ENCODE measurements around the gene LANCL2.
"Not testable (repeated sequence)": the region's sequence is repeated elsewhere in the genome, so short reads cannot be mapped to it uniquely, and the experiment has no call there.

Gene LANCL2

GRCh38 chr7:55402506-55402905, 37.4 kb downstream of the LANCL2 start:
- H3K4me3 Mint-ChIP-seq; H3K9me3 Mint-ChIP-seq; H3K27me3 Mint-ChIP-seq; intact Hi-C loops (cut with micrococcal nuclease); H3K27ac Mint-ChIP-seq; H3K4me1 Mint-ChIP-seq (ENCODE audit: low read depth): not testable (repeated sequence)
- peaks cover 51% of the 10 kb centered on the region for H3K36me3 Mint-ChIP-seq (ENCODE audit: low read depth)

DNA sequence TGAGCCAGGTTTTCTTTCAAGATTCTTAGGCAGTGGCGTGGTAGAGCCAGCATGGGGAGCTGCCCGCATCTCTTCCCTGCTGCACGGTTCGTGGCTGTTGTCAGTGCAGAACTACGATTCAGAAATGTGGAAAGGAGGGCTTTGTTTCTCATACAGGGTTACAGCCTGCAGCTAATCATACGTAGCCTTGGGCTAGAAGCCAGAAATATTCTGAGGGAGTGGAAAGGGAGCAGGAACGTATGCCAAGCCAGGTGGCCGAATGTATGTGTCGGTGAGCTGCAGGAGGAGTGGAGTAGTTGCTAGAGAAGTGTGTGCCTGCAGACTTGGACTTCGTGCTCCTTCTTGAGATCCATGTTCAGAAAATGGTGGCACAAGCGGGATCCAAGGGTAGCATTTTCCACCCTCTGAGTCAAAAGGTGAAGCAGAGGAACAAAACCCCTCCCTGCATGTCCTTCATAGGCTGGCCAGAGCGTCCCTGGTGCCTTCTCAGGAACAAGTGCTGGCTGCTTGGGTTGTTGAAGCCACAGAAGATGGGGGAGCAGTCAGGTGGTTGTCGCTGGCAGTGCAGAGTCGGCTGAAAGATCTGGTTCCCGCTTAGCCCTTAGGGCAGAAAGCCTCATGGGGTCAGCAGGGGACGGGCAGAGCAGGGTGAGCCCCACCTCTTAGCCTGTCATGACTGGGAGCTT, 40.9 kb downstream of the LANCL2 start:
- no peaks in the 10 kb centered on the region for H3K27me3 Mint-ChIP-seq
- H3K36me3 Mint-ChIP-seq (ENCODE audit: low read depth) = peaks cover 69% of the 10 kb centered on the region
- no peaks in the 10 kb centered on the region for H3K4me1 Mint-ChIP-seq (ENCODE audit: low read depth)
- H3K9me3 Mint-ChIP-seq = no peaks in the 10 kb centered on the region
- H3K4me3 Mint-ChIP-seq = no peak overlapping the region
- intact Hi-C loops (cut with micrococcal nuclease) = no loop called here
- H3K27ac Mint-ChIP-seq = no peak overlapping the region

DNA sequence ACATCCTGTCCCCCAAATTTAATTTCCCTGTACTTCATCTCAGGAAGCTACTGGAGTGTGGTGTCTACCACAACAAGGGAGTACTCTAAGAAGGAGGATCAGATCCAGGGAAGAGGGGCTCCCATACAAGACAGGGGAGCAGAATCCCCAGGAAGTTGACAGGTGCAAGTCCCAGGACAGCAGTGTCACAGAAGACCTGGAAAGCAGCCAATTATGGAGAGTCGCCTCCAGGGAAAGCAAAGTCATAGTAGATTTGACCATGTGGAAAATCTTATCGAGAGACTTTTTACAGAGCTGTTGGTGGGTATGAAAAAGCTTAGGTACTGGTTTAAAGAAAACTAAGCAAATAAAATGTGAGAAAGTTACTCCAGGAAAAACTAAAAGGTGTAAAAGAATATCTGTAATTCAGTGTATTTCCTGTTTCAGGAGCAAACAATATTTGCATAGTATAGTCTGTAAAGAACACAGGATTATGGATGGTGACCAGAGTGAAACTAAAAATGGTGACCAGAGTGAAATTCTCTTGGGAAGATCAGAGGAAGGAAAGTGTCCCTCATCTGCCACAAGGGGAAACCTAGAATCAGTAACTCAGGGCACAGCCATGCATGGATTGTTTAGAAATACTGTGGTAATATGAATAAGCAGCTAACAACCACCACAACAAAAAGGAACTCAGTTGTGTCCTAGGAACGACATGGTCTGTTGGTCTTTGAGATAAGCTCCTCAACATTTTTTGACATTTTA, 44.5 kb downstream of the LANCL2 start:
- intact Hi-C loops (cut with micrococcal nuclease) = no loop called here
- Mint-ChIP-seq H3K9me3 (no peaks in the 10 kb centered on the region), H3K4me1 (ENCODE audit: low read depth) (no peaks in the 10 kb centered on the region), H3K36me3 (ENCODE audit: low read depth) (peaks cover 59% of the 10 kb centered on the region), H3K27me3 (no peaks in the 10 kb centered on the region), H3K4me3 (no peak overlapping the region), H3K27ac (no peak overlapping the region)

GRCh38 chr7:55410667-55411239, 45.6 kb downstream of the LANCL2 start:
- no peaks in the 10 kb centered on the region for H3K27me3 Mint-ChIP-seq
- H3K4me3 Mint-ChIP-seq = no peak overlapping the region
- peaks cover 48% of the 10 kb centered on the region for H3K36me3 Mint-ChIP-seq (ENCODE audit: low read depth)
- no peaks in the 10 kb centered on the region for H3K9me3 Mint-ChIP-seq
- H3K27ac Mint-ChIP-seq = no peak overlapping the region
- intact Hi-C loops (cut with micrococcal nuclease) = no loop called here
- no peaks in the 10 kb centered on the region for H3K4me1 Mint-ChIP-seq (ENCODE audit: low read depth)

DNA sequence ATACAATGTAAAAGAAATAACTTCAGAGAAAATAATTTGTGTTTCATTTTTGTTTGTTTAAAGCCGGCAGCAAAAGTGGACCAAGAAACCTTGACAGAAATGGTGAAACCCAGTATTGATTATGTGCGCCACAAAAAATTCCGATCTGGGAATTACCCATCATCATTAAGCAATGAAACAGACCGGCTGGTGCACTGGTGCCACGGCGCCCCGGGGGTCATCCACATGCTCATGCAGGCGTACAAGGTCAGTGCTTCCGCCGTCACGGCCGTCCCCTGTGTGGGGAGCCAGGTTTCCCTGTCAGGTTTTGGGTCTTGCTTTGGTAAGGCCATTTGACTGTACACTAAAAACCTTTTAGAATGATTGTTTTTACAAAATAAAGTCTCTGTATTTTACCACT, 46.7 kb downstream of the LANCL2 start:
- Mint-ChIP-seq H3K4me1 (ENCODE audit: low read depth) (no peaks in the 10 kb centered on the region), H3K36me3 (ENCODE audit: low read depth) (peaks cover 37% of the 10 kb centered on the region), H3K27ac (no peak overlapping the region), H3K4me3 (no peak overlapping the region), H3K27me3 (no peaks in the 10 kb centered on the region), H3K9me3 (no peaks in the 10 kb centered on the region)
- intact Hi-C loops (cut with micrococcal nuclease) = no loop called here

- Mint-ChIP-seq H3K36me3 (ENCODE audit: low read depth) (peaks cover 23% of the 10 kb centered on the region), H3K4me3 (no peak overlapping the region), H3K27me3 (no peaks in the 10 kb centered on the region), H3K4me1 (ENCODE audit: low read depth) (no peaks in the 10 kb centered on the region), H3K27ac (no peak overlapping the region), H3K9me3 (no peaks in the 10 kb centered on the region)
- intact Hi-C loops (cut with micrococcal nuclease) = no loop called here
Measured at GRCh38 chr7:55413442-55413841, 48.3 kb downstream of the LANCL2 start.

GRCh38 chr7:55415173-55415778, 50.1 kb downstream of the LANCL2 start:
- Mint-ChIP-seq H3K36me3 (ENCODE audit: low read depth) (peaks cover 15% of the 10 kb centered on the region), H3K4me1 (ENCODE audit: low read depth) (no peaks in the 10 kb centered on the region), H3K27ac (no peak overlapping the region), H3K4me3 (no peak overlapping the region), H3K9me3 (no peaks in the 10 kb centered on the region), H3K27me3 (no peaks in the 10 kb centered on the region)
- intact Hi-C loops (cut with micrococcal nuclease) = no loop called here

- H3K27ac Mint-ChIP-seq; H3K27me3 Mint-ChIP-seq; H3K9me3 Mint-ChIP-seq; H3K4me3 Mint-ChIP-seq; H3K36me3 Mint-ChIP-seq (ENCODE audit: low read depth); H3K4me1 Mint-ChIP-seq (ENCODE audit: low read depth); intact Hi-C loops (cut with micrococcal nuclease): not testable (repeated sequence)
Measured at GRCh38 chr7:55417456-55417855, 52.3 kb downstream of the LANCL2 start.

GRCh38 chr7:55420530-55420929, 55.4 kb downstream of the LANCL2 start:
- no peaks in the 10 kb centered on the region for H3K9me3 Mint-ChIP-seq
- peaks cover 8% of the 10 kb centered on the region for H3K4me1 Mint-ChIP-seq (ENCODE audit: low read depth)
- no peaks in the 10 kb centered on the region for H3K27me3 Mint-ChIP-seq
- no peak overlapping the region for H3K4me3 Mint-ChIP-seq
- no peak overlapping the region for H3K27ac Mint-ChIP-seq
- peaks cover 2% of the 10 kb centered on the region for H3K36me3 Mint-ChIP-seq (ENCODE audit: low read depth)
- intact Hi-C loops (cut with micrococcal nuclease) = no loop called here

DNA sequence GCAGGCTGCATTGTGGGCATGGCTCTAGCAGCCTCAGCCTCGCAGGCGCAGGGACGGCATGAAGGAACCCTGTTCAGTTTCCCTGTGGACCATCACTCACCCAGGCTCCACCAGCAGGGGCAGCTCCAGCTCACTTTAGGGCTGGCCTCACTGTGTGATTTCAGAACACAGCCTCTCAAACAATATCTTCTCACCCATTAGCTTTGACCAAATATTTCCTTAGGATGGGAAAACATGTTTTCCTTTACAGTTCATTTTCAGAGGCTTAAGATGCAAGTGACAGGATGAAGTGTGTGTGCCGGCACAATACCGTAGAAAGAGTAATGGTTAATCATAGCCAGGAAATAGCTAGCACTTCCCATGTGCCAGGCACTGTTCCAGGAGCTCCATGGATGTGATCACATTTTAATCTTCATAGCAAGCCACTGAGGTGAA, 58.2 kb downstream of the LANCL2 start:
- H3K9me3 Mint-ChIP-seq = no peaks in the 10 kb centered on the region
- intact Hi-C loops (cut with micrococcal nuclease) = no loop called here
- no peak overlapping the region for H3K4me3 Mint-ChIP-seq

GRCh38 chr7:55423891-55424290, 58.8 kb downstream of the LANCL2 start:
- H3K9me3 Mint-ChIP-seq = no peaks in the 10 kb centered on the region
- H3K4me3 Mint-ChIP-seq = no peak overlapping the region
- intact Hi-C loops (cut with micrococcal nuclease) = no loop called here
- no peaks in the 10 kb centered on the region for H3K27me3 Mint-ChIP-seq
- H3K4me1 Mint-ChIP-seq (ENCODE audit: low read depth) = peaks cover 13% of the 10 kb centered on the region
- peaks cover 24% of the 10 kb centered on the region for H3K36me3 Mint-ChIP-seq (ENCODE audit: low read depth)
- no peak overlapping the region for H3K27ac Mint-ChIP-seq

More for the DNA sequence above, 58.2 kb downstream of the LANCL2 start:
- Mint-ChIP-seq H3K27me3 (no peaks in the 10 kb centered on the region), H3K27ac (no peak overlapping the region), H3K36me3 (ENCODE audit: low read depth) (peaks cover 24% of the 10 kb centered on the region), H3K4me1 (ENCODE audit: low read depth) (peaks cover 13% of the 10 kb centered on the region)

- no peak overlapping the region for H3K4me3 Mint-ChIP-seq
- no peaks in the 10 kb centered on the region for H3K9me3 Mint-ChIP-seq
- H3K27me3 Mint-ChIP-seq = no peaks in the 10 kb centered on the region
- intact Hi-C loops (cut with micrococcal nuclease) = no loop called here
- H3K4me1 Mint-ChIP-seq (ENCODE audit: low read depth) = peaks cover 13% of the 10 kb centered on the region
- H3K36me3 Mint-ChIP-seq (ENCODE audit: low read depth) = peaks cover 24% of the 10 kb centered on the region
- no peak overlapping the region for H3K27ac Mint-ChIP-seq
Measured at GRCh38 chr7:55425141-55425752, 60.1 kb downstream of the LANCL2 start.

GRCh38 chr7:55426676-55427075, 61.5 kb downstream of the LANCL2 start:
- peaks cover 29% of the 10 kb centered on the region for H3K36me3 Mint-ChIP-seq (ENCODE audit: low read depth)
- H3K4me3 Mint-ChIP-seq = no peak overlapping the region
- H3K9me3 Mint-ChIP-seq = no peaks in the 10 kb centered on the region
- intact Hi-C loops (cut with micrococcal nuclease) = no loop called here
- H3K27me3 Mint-ChIP-seq = no peaks in the 10 kb centered on the region
- H3K4me1 Mint-ChIP-seq (ENCODE audit: low read depth) = peaks cover 13% of the 10 kb centered on the region
- H3K27ac Mint-ChIP-seq = no peak overlapping the region

DNA sequence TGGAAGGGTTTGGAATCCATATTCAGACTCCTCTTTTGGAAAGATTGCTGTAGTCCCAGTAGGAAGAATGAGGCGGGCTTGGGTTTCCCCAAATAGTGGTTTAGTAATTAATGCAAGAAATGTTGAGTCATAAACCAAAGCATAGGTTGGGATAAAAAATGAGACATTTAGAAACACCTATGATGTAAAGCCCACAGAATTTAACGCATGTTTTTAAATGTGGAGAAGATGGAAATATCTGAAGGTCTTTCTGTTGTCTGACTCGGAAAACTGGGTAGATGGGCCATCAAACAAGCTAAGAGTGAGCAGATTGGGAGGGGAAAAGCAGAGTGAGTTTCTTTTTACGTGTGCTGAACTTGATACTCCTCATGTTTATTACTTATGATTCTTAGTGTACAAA, 62.2 kb downstream of the LANCL2 start:
- intact Hi-C loops (cut with micrococcal nuclease) = no loop called here
- H3K4me1 Mint-ChIP-seq (ENCODE audit: low read depth) = peaks cover 13% of the 10 kb centered on the region
- H3K9me3 Mint-ChIP-seq = no peaks in the 10 kb centered on the region
- peaks cover 31% of the 10 kb centered on the region for H3K36me3 Mint-ChIP-seq (ENCODE audit: low read depth)
- no peak overlapping the region for H3K4me3 Mint-ChIP-seq
- no peak overlapping the region for H3K27ac Mint-ChIP-seq
- H3K27me3 Mint-ChIP-seq = no peaks in the 10 kb centered on the region

Data from dendritic cell treated with granulocyte-macrophage colony-stimulating factor and Interleukin-4, amounts not matched to agents 40 ng/mL and 50 ng/mL, for 4 days (primary cell).